Ishikawa (cell line): ENCODE results near the gene CEP68.

Source experiments
- CEBPB ChIP-seq: IDR thresholded peaks from 2 replicates; pipeline ENCODE4 v1.6.1; 2012
- CREB1 ChIP-seq: IDR thresholded peaks from 2 replicates; pipeline ENCODE4 v1.6.1; 2012; ENCODE audit warnings: low read depth
- EGR1 ChIP-seq: IDR thresholded peaks from 2 replicates; pipeline ENCODE4 v1.6.1; 2012
- EP300 ChIP-seq: IDR thresholded peaks from 2 replicates; pipeline ENCODE4 v1.6.1; 2012; ENCODE audit warnings: borderline replicate concordance
- RAD21 ChIP-seq: IDR thresholded peaks from 2 replicates; pipeline ENCODE4 v1.6.1; 2012; ENCODE audit warnings: low read depth
- REST ChIP-seq: IDR thresholded peaks from 2 replicates; pipeline ENCODE4 v1.6.1; 2012; ENCODE audit warnings: low read depth, mild to moderate bottlenecking
- TAF1 ChIP-seq: IDR thresholded peaks from 2 replicates; pipeline ENCODE4 v1.6.1; 2012; ENCODE audit warnings: low read depth, mild to moderate bottlenecking
- TCF12 ChIP-seq: IDR thresholded peaks from 2 replicates; pipeline ENCODE4 v1.6.1; 2012; ENCODE audit warnings: low read depth
- USF1 ChIP-seq: IDR thresholded peaks from 2 replicates; pipeline ENCODE4 v1.6.1; 2012
- YY1 ChIP-seq: IDR thresholded peaks from 2 replicates; pipeline ENCODE4 v1.6.1; 2012; ENCODE audit warnings: low read depth

- TF ChIP-seq CREB1 (no peak), REST (no peak), TCF12 (no peak), CEBPB (no peak), USF1 (no peak), EP300 (no peak), RAD21 (no peak), EGR1 (no peak), YY1 (no peak), TAF1 (no peak)
Observed at GRCh38 chr2:65025453-65026123, 30.6 kb upstream of the CEP68 start.
